ENCODE data around the gene C1R.
A peak's percentile ranks its signal among the peaks of the same experiment; 100 is the strongest.
"Not testable (repeated sequence)": the region's sequence is repeated elsewhere in the genome, so short reads cannot be mapped to it uniquely, and the experiment has no call there.

C1R gene

DNA sequence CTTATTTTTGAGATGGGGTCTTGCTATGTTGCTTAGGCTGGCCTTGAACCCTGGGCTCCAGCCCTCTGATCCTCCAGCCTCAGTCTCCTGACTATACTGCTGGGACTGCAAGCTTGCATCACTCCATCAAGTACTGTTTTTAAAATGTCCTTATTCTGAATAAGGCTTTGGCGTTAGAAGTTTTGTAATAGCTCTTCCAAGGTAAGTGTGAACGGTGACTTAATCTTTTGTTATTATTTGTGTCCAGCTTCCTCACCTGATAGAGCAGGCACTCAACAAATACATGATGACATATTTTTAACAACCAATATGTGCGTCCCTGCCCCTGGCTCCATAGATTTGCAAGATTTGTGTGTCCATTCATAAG is 15.4 kb upstream of the C1R start:
- TF ChIP-seq CTCF (IDR thresholded peaks at IDR 0.05; ENCODE audit: low read depth, low read length) (no peak), EZH2phosphoT487 (IDR thresholded peaks at IDR 0.05; ENCODE audit: low read depth) (no peak)
- Histone ChIP-seq H2AFZ (ENCODE audit: low read depth, low read length) (0 out of 2 replicates have a peak overlapping the region, but pooled peaks have one; percentile 61), H3K27ac (ENCODE audit: low read length) (peak overlapping the region; percentile 77; the same call in 1 of the 2 replicates)

DNA sequence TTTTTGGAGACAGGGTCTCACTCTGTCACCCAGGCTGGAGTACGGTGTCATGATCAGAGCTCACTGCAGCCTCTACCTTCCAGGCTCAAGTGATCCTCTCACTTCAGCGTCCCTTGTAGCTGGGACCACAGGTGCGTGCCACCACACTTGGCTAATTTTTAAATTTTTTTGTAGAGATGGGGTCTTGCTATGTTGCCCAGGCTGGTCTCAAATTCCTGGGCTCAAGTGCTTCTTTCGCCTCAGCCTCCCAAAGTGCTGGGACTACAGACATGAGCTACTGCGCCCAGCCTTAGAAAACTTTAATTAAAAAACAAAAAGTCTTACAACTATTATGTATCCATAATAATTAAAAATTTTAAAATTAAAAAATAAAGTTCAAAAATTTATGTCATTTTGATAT is 14.9 kb upstream of the C1R start:
- peaks cover 15% of the 10 kb centered on the region for H3K36me3 ChIP-seq (replicated peaks; ENCODE audit: low read depth, low read length)
- not testable (repeated sequence) for H3K4me2 ChIP-seq (ENCODE audit: low read length); H3K4me3 ChIP-seq (ENCODE audit: low read length); H3K9me3 ChIP-seq (ENCODE audit: insufficient read depth, low read length); H3K4me1 ChIP-seq (ENCODE audit: low read length); H4K20me1 ChIP-seq (ENCODE audit: insufficient read depth, low read length); H3K79me2 ChIP-seq (ENCODE audit: low read length); H2AFZ ChIP-seq (ENCODE audit: low read depth, low read length); H3K9ac ChIP-seq (ENCODE audit: low read length); H3K27ac ChIP-seq (ENCODE audit: low read length); H3K27me3 ChIP-seq (ENCODE audit: low read depth, low read length)

More for the DNA sequence above, 15.4 kb upstream of the C1R start:
- peaks cover 7% of the 10 kb centered on the region; the same call in 1 of the 2 replicates for H3K9me3 ChIP-seq (ENCODE audit: insufficient read depth, low read length)
- no peaks in the 10 kb centered on the region for H3K4me1 ChIP-seq (ENCODE audit: low read length)
- peak overlapping the region; percentile 96 for H3K4me3 ChIP-seq (ENCODE audit: low read length)
- H4K20me1 ChIP-seq (ENCODE audit: insufficient read depth, low read length) = no peaks in the 10 kb centered on the region
- peaks cover 7% of the 10 kb centered on the region; the same call in 1 of the 2 replicates for H3K79me2 ChIP-seq (ENCODE audit: low read length)
- peaks cover 15% of the 10 kb centered on the region for H3K36me3 ChIP-seq (replicated peaks; ENCODE audit: low read depth, low read length)
- H3K4me2 ChIP-seq (ENCODE audit: low read length) = peak overlapping the region; percentile 69
- no peaks in the 10 kb centered on the region for H3K27me3 ChIP-seq (ENCODE audit: low read depth, low read length)
- peak overlapping the region; percentile 99 for H3K9ac ChIP-seq (ENCODE audit: low read length)

DNA sequence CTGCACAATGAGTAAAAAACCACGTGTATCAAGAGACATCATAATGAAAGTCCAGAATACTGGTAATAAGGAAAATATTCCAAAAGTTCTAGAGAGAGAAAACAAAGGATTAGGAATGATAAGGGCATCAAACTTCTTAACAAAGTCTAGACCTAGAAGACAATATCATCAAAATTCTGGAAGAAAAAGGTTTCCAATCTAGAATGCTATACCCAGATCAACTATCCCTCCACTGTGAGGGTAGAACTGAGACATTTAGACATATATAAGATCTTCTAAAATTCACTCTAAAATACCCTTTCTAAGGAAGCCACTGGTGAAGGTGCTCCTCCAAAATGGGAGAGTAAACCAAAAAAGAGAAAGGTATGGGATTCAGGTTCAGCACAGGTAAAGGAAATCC is 13.8 kb upstream of the C1R start:
- Histone ChIP-seq H3K9ac (ENCODE audit: low read length) (no peak overlapping the region), H2AFZ (ENCODE audit: low read depth, low read length) (no peak overlapping the region), H3K36me3 (replicated peaks; ENCODE audit: low read depth, low read length) (peaks cover 15% of the 10 kb centered on the region), H4K20me1 (ENCODE audit: insufficient read depth, low read length) (no peaks in the 10 kb centered on the region), H3K4me3 (ENCODE audit: low read length) (no peak overlapping the region), H3K9me3 (ENCODE audit: insufficient read depth, low read length) (peaks cover 7% of the 10 kb centered on the region; the same call in 1 of the 2 replicates), H3K27me3 (ENCODE audit: low read depth, low read length) (no peaks in the 10 kb centered on the region), H3K27ac (ENCODE audit: low read length) (no peak overlapping the region), H3K4me1 (ENCODE audit: low read length) (no peaks in the 10 kb centered on the region), H3K79me2 (ENCODE audit: low read length) (peaks cover 7% of the 10 kb centered on the region; the same call in 1 of the 2 replicates), H3K4me2 (ENCODE audit: low read length) (no peak overlapping the region)
- TF ChIP-seq EZH2phosphoT487 (IDR thresholded peaks at IDR 0.05; ENCODE audit: low read depth) (no peak), CTCF (IDR thresholded peaks at IDR 0.05; ENCODE audit: low read depth, low read length) (no peak)

GRCh38 chr12:7103837-7104584 is 11.8 kb upstream of the C1R start:
- Histone ChIP-seq H3K36me3 (replicated peaks; ENCODE audit: low read depth, low read length) (peaks cover 15% of the 10 kb centered on the region), H3K27ac (ENCODE audit: low read length) (no peak overlapping the region), H3K4me2 (ENCODE audit: low read length) (no peak overlapping the region), H3K9me3 (ENCODE audit: insufficient read depth, low read length) (peaks cover 7% of the 10 kb centered on the region; the same call in 1 of the 2 replicates), H4K20me1 (ENCODE audit: insufficient read depth, low read length) (no peaks in the 10 kb centered on the region), H3K4me3 (ENCODE audit: low read length) (no peak overlapping the region), H3K27me3 (ENCODE audit: low read depth, low read length) (no peaks in the 10 kb centered on the region), H3K4me1 (ENCODE audit: low read length) (no peaks in the 10 kb centered on the region), H2AFZ (ENCODE audit: low read depth, low read length) (no peak overlapping the region), H3K9ac (ENCODE audit: low read length) (no peak overlapping the region), H3K79me2 (ENCODE audit: low read length) (peaks cover 7% of the 10 kb centered on the region; the same call in 1 of the 2 replicates)
- TF ChIP-seq EZH2phosphoT487 (IDR thresholded peaks at IDR 0.05; ENCODE audit: low read depth) (no peak), CTCF (IDR thresholded peaks at IDR 0.05; ENCODE audit: low read depth, low read length) (no peak)
